Astrocyte of the spinal cord (primary cell): ENCODE measurements around the gene LRRC7.
"Not testable (repeated sequence)": the region's sequence is repeated elsewhere in the genome, so short reads cannot be mapped to it uniquely, and the experiment has no call there.

ENCODE experiments used
- DNase-seq: peaks from one replicate; pipeline ENCODE4 v3.0.0; 2011; ENCODE audit warnings: low read depth, low spot score
- H3K4me3 ChIP-seq: 2 replicates; pipeline ENCODE4 v1.5.1; 2011; ENCODE audit warnings: low read depth, mild to moderate bottlenecking, low read length, moderate library complexity
- in situ Hi-C: cut with HindIII; loops from 2 replicates; pipeline ENCODE4 v1.10.0; 2017; ENCODE audit warnings: low sequenced_read_pairs
- TF ChIP-seq, protein P1 (sequence below): IDR thresholded peaks from 2 replicates; pipeline ENCODE4 v1.5.1; 2012; ENCODE audit warnings: low read depth, mild to moderate bottlenecking, low read length, inconsistent platforms

LRRC7 gene

DNA sequence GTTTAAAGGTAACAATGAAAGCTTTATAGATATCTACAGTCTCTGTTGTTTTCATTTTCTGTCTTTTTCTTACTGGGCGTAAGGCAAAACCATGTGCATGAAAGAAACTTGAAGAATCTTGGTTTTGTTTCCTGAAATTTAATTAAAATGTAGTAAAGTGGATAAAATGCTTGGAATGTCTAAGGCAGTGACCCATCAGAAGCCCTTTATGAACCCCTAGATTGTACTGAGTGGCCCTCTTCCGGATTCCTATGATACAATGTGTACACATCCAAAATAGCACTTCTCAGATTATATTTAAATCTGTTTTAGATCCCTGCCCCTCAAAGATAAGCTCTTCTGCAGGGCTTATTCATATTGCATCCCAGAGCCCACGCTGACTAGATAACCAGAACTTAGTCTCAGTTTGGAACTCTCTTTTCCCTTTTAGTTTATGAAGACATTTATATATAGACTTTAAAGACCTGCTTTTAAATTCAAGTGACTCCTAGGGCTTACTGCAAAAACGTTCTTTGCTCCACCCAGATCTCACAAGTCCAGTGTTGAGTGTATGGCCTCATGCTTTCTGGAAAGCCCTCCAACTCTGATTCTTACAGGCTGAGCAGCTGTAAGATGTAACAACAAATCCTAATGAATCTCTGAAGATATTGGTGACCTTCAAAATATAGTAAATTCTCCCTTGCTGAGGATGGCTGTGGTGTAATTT, 142.9 kb downstream of the LRRC7 start:
- DNase-seq = no peak
- in situ Hi-C loops = no loop called here

DNA sequence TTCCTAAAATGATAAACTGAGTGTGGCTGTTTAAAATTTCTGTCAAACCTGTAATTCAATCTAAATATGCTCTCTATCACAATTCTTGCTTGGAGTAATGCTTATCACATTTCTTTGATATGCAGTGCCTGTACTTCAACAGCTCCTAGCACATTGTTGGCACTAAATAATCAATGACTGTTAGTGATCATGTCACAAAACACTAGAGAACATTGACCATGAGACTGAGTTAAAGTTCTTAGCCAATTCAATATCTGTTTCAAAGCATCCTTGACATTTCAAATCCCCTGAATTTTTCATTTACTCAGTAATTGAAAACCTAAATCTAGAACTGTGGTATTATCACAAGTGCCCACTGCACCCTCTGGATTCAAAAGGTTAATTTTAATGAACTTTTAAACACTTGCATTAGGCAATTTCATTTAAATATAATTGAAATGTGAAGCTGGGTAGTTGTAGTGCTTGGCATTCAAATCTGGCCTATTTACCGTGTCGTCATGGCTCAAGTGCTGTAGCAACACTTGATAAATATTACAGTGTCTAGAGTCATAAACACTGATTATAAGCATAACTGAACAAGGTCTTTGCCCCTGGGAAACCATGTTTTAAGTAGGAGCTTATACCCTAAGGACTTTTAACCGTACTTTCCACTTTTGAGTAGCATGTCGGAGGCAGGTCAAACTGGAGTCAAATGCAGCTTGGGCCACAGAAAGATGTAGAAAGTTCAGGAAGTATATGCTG, 143.6 kb downstream of the LRRC7 start:
- DNase-seq = no peak
- in situ Hi-C loops = no loop called here
- TF ChIP-seq, protein P1, sequence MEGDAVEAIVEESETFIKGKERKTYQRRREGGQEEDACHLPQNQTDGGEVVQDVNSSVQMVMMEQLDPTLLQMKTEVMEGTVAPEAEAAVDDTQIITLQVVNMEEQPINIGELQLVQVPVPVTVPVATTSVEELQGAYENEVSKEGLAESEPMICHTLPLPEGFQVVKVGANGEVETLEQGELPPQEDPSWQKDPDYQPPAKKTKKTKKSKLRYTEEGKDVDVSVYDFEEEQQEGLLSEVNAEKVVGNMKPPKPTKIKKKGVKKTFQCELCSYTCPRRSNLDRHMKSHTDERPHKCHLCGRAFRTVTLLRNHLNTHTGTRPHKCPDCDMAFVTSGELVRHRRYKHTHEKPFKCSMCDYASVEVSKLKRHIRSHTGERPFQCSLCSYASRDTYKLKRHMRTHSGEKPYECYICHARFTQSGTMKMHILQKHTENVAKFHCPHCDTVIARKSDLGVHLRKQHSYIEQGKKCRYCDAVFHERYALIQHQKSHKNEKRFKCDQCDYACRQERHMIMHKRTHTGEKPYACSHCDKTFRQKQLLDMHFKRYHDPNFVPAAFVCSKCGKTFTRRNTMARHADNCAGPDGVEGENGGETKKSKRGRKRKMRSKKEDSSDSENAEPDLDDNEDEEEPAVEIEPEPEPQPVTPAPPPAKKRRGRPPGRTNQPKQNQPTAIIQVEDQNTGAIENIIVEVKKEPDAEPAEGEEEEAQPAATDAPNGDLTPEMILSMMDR = no peak
- H3K4me3 ChIP-seq = no peak overlapping the region

More for the DNA sequence above, 142.9 kb downstream of the LRRC7 start:
- H3K4me3 ChIP-seq = no peak overlapping the region
- TF ChIP-seq, protein P1 = no peak

DNA sequence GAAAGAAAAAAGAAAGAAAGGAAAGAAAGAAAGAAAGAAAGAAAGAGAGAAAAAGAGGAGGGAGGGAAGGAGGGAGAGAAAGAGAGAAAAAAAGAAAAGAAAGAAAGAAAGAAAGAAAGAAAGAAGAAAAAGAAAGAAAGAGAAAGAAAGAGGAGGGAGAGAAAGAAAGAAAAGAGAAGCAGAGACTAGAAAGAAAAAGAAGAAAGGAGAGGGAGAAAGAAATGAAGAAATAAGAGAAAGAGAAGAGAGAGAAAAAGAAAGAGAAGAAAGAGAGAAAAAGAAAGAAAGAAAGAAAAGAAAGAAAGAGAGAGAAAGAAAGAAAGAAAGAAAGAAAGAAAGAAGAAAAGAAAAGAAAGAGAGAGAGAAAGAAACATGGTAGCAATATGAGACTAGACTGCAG, 150.1 kb downstream of the LRRC7 start:
- in situ Hi-C loops, DNase-seq, H3K4me3 ChIP-seq: not testable (repeated sequence)

DNA sequence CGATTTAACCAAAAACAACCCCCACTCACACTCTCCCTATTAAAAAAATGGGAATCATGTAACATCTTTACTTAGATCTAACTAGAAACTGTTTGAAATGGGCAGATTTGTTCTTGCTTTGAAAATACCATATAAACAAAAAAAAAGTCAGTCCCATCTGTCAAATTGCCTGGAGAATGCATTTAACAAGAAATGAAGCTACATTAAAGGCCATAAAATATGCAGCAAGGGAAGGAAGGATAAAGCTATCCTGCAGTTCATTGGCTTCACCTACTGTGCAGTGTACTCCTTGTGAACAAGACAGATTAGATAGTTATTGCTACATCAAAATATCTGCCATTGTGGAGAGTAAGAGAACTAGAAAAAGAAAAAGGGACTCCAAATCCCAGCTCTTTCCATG, 160.5 kb downstream of the LRRC7 start:
- no peak for DNase-seq
- in situ Hi-C loops = no loop called here
- H3K4me3 ChIP-seq = no peak overlapping the region
- TF ChIP-seq, protein P1 = no peak

DNA sequence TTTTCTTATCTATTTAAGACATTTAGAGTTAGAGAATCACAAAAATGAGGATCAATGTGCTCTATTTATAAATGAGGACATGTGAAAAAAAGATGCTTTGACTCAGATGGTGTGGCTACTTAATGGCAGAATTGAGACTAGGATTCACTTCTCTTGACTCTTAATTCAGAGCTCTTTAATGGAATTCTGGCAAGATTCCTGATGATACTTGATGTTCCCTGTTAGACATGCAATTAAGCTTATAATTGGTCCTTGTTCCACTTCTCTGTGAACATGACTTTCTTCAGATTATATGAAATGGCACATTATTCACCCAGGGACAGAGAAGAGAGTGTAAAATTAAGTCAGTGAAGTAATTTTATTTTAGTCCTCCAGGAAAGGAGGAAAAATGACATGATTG, 165.3 kb downstream of the LRRC7 start:
- TF ChIP-seq, protein P1 = no peak
- in situ Hi-C loops = no loop called here
- DNase-seq = no peak
- H3K4me3 ChIP-seq = no peak overlapping the region

DNA sequence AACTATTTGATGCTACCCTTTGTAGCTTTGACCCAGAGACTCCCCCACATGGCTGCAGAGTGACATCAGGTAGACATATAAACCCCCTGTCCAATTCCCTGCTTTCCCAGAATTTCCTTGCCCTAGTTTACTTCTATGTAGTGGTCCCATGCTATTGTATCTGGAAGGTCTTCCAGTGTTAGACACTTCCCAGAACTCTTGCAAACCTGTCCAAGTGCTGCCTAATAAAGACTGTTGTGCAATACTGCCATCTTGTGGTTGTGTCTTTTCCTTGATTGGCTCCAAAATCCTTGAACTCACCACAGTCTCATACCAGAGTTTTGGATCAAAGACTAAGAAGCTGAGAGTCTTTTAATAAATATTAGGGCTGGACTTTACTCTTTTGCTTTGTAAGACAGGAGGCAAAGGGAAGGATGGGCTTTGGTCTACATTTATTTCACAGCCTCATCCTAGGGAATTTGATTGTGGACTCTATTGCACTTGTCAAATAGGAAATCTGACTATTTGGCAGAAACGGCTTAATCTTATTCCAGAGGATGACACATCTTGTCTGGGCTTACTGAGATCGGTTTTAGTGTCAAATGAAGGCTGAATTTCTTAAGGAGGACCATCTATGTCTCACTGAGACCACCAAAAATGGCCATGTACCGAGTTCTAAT, 169.9 kb downstream of the LRRC7 start:
- DNase-seq = peak; percentile 78
- in situ Hi-C loops = no loop called here
- TF ChIP-seq, protein P1 = peak; percentile 67
- H3K4me3 ChIP-seq = no peak overlapping the region
